ENCODE measurements around the gene GMNN. TPM values are rescaled to one million over a fixed set of nuclear protein-coding genes. Genes with fewer than 3 reads are reported as not detected.

The GMNN gene
- total RNA-seq, 6 donors from 2014 or later = 6.5 to 10.3 (median 8.9) TPM

- 83 to 85% methylated on average over 8 of the region's 8 CpGs for WGBS, 2 donors
- Histone ChIP-seq H3K9me3 (no peaks in the 10 kb centered on the region), H3K27ac (no peak overlapping the region), H3K36me3 (peaks cover 4 to 75% (median 19%) of the 10 kb centered on the region in 4 donors), H3K4me3 (no peak overlapping the region), H3K27me3 (no peaks in the 10 kb centered on the region), H3K4me1 (no peaks in the 10 kb centered on the region)
- no peak for ATAC-seq (ENCODE audit: low FRiP score in 2 of 2)
- no peak for DNase-seq
- TF ChIP-seq POLR2AphosphoS5 (IDR thresholded peaks at IDR 0.05) = no peak
- no peak for TF ChIP-seq POLR2A (IDR thresholded peaks at IDR 0.05)
- TF ChIP-seq, protein P1, sequence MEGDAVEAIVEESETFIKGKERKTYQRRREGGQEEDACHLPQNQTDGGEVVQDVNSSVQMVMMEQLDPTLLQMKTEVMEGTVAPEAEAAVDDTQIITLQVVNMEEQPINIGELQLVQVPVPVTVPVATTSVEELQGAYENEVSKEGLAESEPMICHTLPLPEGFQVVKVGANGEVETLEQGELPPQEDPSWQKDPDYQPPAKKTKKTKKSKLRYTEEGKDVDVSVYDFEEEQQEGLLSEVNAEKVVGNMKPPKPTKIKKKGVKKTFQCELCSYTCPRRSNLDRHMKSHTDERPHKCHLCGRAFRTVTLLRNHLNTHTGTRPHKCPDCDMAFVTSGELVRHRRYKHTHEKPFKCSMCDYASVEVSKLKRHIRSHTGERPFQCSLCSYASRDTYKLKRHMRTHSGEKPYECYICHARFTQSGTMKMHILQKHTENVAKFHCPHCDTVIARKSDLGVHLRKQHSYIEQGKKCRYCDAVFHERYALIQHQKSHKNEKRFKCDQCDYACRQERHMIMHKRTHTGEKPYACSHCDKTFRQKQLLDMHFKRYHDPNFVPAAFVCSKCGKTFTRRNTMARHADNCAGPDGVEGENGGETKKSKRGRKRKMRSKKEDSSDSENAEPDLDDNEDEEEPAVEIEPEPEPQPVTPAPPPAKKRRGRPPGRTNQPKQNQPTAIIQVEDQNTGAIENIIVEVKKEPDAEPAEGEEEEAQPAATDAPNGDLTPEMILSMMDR (IDR thresholded peaks at IDR 0.05) = no peak
Measured at GRCh38 chr6:24827970-24828369, 53.2 kb downstream of the GMNN start.

- no peak for TF ChIP-seq POLR2AphosphoS5 (IDR thresholded peaks at IDR 0.05)
- TF ChIP-seq, protein P1 (IDR thresholded peaks at IDR 0.05) = no peak
- Histone ChIP-seq H3K27ac (no peak overlapping the region), H3K4me1 (no peaks in the 10 kb centered on the region), H3K9me3 (no peaks in the 10 kb centered on the region), H3K4me3 (no peak overlapping the region), H3K27me3 (no peaks in the 10 kb centered on the region), H3K36me3 (peaks cover 0 to 58% (median 16%) of the 10 kb centered on the region in 4 donors)
- WGBS, 2 donors = 90 to 91% methylated on average over 3 of the region's 3 CpGs
- ATAC-seq (ENCODE audit: low FRiP score in 2 of 2) = no peak
- DNase-seq = no peak
Measured at GRCh38 chr6:24829657-24830056, 54.9 kb downstream of the GMNN start.

GRCh38 chr6:24831771-24832716 is 57.3 kb downstream of the GMNN start:
- Histone ChIP-seq H3K4me1 (peaks cover 0 to 9% (median 3%) of the 10 kb centered on the region in 4 donors), H3K27me3 (no peaks in the 10 kb centered on the region), H3K36me3 (peaks cover 0 to 49% (median 13%) of the 10 kb centered on the region in 4 donors), H3K27ac (no peak overlapping the region), H3K4me3 (no peak overlapping the region), H3K9me3 (no peaks in the 10 kb centered on the region)
- no peak for DNase-seq
- 79 to 86% methylated on average over 10 of the region's 10 CpGs for WGBS, 2 donors
- peak in 1 of 2 donors; percentile 54 for ATAC-seq (ENCODE audit: low FRiP score in 2 of 2)
- no peak for TF ChIP-seq POLR2A (IDR thresholded peaks at IDR 0.05)
- TF ChIP-seq, protein P1 (IDR thresholded peaks at IDR 0.05) = no peak
- TF ChIP-seq POLR2AphosphoS5 (IDR thresholded peaks at IDR 0.05) = no peak
- no peak for TF ChIP-seq EP300 (IDR thresholded peaks at IDR 0.05)

- Histone ChIP-seq H3K4me3 (no peak overlapping the region), H3K27ac (no peak overlapping the region), H3K9me3 (no peaks in the 10 kb centered on the region), H3K36me3 (peaks cover 0 to 41% (median 7%) of the 10 kb centered on the region in 4 donors), H3K4me1 (peaks cover 0 to 9% (median 3%) of the 10 kb centered on the region in 4 donors), H3K27me3 (no peaks in the 10 kb centered on the region)
- TF ChIP-seq, protein P1 (IDR thresholded peaks at IDR 0.05) = no peak
- no peak for ATAC-seq (ENCODE audit: low FRiP score in 2 of 2)
- DNase-seq = no peak
- 94 to 100% methylated on average over 1 of the region's 1 CpG for whole genome bisulfite sequencing, 2 donors
Measured at GRCh38 chr6:24832794-24833193, 58.1 kb downstream of the GMNN start.

All from upper lobe of left lung (tissue), 6 donors.